Neutrophil (primary cell): ENCODE measurements around the gene PHOSPHO2.

Experiments
- H3K27ac ChIP-seq: fragments of 200-600 bp; sonication (generic); 2 replicates; pipeline ENCODE4 v1.5.1; 2016; ENCODE audit warnings: mild to moderate bottlenecking, moderate library complexity
- H3K27me3 ChIP-seq: fragments of 200-600 bp; sonication (generic); 2 replicates; pipeline ENCODE4 v1.6.0; 2016; ENCODE audit warnings: mild to moderate bottlenecking
- H3K36me3 ChIP-seq: fragments of 200-600 bp; sonication (generic); 2 replicates; pipeline ENCODE4 v1.5.1; 2017
- H3K4me1 ChIP-seq, 2 experiments: fragments of 200-600 bp in 1 of 2; sonication (generic) in 1 of 2; 1 replicate in 1 of 2; 2 replicates in 1 of 2; pipeline versions ENCODE4 v1.5.1 to v1.6.1; 2013 to 2016; ENCODE audit warnings: low read depth in 1 of 2, low read length in 1 of 2, mild to moderate bottlenecking in 1 of 2, moderate library complexity in 1 of 2; ENCODE audit not compliant: control insufficient read depth in 1 of 2, insufficient read depth in 1 of 2
- H3K4me3 ChIP-seq, 2 experiments: fragments of 200-600 bp in 1 of 2; sonication (generic) in 1 of 2; 1 replicate in 1 of 2; 2 replicates in 1 of 2; pipeline ENCODE4 v1.5.1; 2013 to 2016; ENCODE audit warnings: low read depth in 1 of 2, low read length in 1 of 2, mild to moderate bottlenecking in 1 of 2, moderate library complexity in 1 of 2
- H3K9me3 ChIP-seq: fragments of 200-600 bp; sonication (generic); 2 replicates; pipeline ENCODE4 v1.5.1; 2016
- CTCF ChIP-seq: fragments of 200-600 bp; sonication (generic); IDR thresholded peaks from 2 replicates; pipeline ENCODE4 v1.5.1; 2016; ENCODE audit warnings: antibody characterized with exemption

The PHOSPHO2 gene

GRCh38 chr2:169673106-169673505, 21.2 kb upstream of the PHOSPHO2 start:
- no peaks in the 10 kb centered on the region for H3K27me3 ChIP-seq
- TF ChIP-seq CTCF = no peak

GRCh38 chr2:169673921-169674320, 20.3 kb upstream of the PHOSPHO2 start:
- H3K27ac ChIP-seq = no peak overlapping the region
- H3K9me3 ChIP-seq = no peaks in the 10 kb centered on the region
- no peaks in the 10 kb centered on the region for H3K4me1 ChIP-seq
- no peaks in the 10 kb centered on the region for H3K27me3 ChIP-seq
- no peak for TF ChIP-seq CTCF
- H3K4me3 ChIP-seq = no peak overlapping the region
- H3K36me3 ChIP-seq = no peaks in the 10 kb centered on the region

More at GRCh38 chr2:169673106-169673505, 21.2 kb upstream of the PHOSPHO2 start:
- Histone ChIP-seq H3K9me3 (no peaks in the 10 kb centered on the region), H3K36me3 (no peaks in the 10 kb centered on the region), H3K4me3 (no peak overlapping the region), H3K27ac (no peak overlapping the region), H3K4me1 (no peaks in the 10 kb centered on the region)

GRCh38 chr2:169676357-169676756, 17.9 kb upstream of the PHOSPHO2 start:
- H3K4me1 ChIP-seq = no peaks in the 10 kb centered on the region
- TF ChIP-seq CTCF = no peak
- H3K9me3 ChIP-seq = no peaks in the 10 kb centered on the region
- no peak overlapping the region for H3K4me3 ChIP-seq
- no peaks in the 10 kb centered on the region for H3K27me3 ChIP-seq
- no peak overlapping the region for H3K27ac ChIP-seq
- no peaks in the 10 kb centered on the region for H3K36me3 ChIP-seq

GRCh38 chr2:169676850-169677249, 17.4 kb upstream of the PHOSPHO2 start:
- TF ChIP-seq CTCF = no peak
- Histone ChIP-seq H3K4me3 (no peak overlapping the region), H3K9me3 (no peaks in the 10 kb centered on the region), H3K27ac (no peak overlapping the region), H3K36me3 (no peaks in the 10 kb centered on the region), H3K4me1 (no peaks in the 10 kb centered on the region), H3K27me3 (no peaks in the 10 kb centered on the region)

- Histone ChIP-seq H3K9me3 (no peaks in the 10 kb centered on the region), H3K4me3 (no peak overlapping the region), H3K27ac (no peak overlapping the region), H3K27me3 (no peaks in the 10 kb centered on the region), H3K36me3 (no peaks in the 10 kb centered on the region), H3K4me1 (no peaks in the 10 kb centered on the region)
- no peak for TF ChIP-seq CTCF
Observed at GRCh38 chr2:169683054-169683424, 11.2 kb upstream of the PHOSPHO2 start.
